IPS DF 4.7 (cell line): ENCODE measurements around the gene DPYD.

Source experiments
- DNase-seq: peaks from one replicate; pipeline ENCODE4 v3.0.0-alpha.2; 2013; ENCODE audit warnings: low spot score; ENCODE audit errors: extremely low read depth

The DPYD gene

DNA sequence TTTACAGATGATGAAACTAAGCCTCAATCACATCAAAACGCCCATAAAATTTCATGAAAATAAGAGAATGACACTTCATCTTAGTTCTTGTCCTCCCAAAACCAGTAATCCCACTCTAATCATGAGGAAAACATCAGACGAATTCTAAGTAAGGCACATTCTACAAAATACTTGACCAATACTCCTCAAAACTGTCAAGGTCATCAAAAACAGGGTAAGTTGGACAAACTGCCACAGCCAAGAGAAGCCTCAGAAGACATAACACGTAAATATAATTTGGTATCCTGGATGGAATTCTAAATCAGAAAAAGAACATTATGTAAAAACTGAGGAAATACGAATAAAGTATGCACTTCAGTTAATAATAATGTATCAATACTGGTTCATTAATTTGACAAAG, 128.2 kb downstream of the DPYD start:
- DNase-seq, result no peak

GRCh38 chr1:97791251-97791650, 129.6 kb downstream of the DPYD start:
- no peak for DNase-seq

GRCh38 chr1:97787231-97787630, 133.6 kb downstream of the DPYD start:
- DNase-seq, result no peak

DNA sequence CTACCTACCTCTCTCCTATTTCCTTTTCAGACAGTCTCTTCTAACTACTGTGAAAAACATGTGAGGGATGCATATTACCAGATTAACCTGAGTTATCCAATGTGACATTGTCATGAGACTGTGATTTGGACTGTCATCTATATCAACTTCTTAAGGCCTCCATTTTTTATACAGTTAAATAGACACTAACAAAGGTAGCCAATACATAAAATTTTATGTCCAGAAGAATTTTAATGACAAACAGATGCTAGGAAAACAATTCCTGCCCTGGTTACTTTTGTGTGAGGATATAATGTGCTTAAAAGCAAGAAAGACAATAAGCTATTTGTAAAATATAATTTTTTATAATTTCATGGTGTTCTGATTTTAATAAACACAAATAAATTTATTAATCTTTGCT, 136.2 kb downstream of the DPYD start:
- no peak for DNase-seq

- DNase-seq, result no peak
Observed at GRCh38 chr1:97783751-97784150, 137.1 kb downstream of the DPYD start.

GRCh38 chr1:97781762-97782337, 139.0 kb downstream of the DPYD start:
- no peak for DNase-seq

- DNase-seq, result no peak
Observed at GRCh38 chr1:97780884-97781283, 139.9 kb downstream of the DPYD start.

- no peak for DNase-seq
Observed at GRCh38 chr1:97778718-97779117, 142.1 kb downstream of the DPYD start.

- DNase-seq, result no peak
Observed at GRCh38 chr1:97770376-97770775, 150.5 kb downstream of the DPYD start.

- DNase-seq, result no peak
Observed at GRCh38 chr1:97767381-97767780, 153.5 kb downstream of the DPYD start.

- no peak for DNase-seq
Observed at GRCh38 chr1:97764991-97765390, 155.8 kb downstream of the DPYD start.

- DNase-seq, result no peak
Observed at GRCh38 chr1:97761637-97762036, 159.2 kb downstream of the DPYD start.

GRCh38 chr1:97759078-97759477, 161.8 kb downstream of the DPYD start:
- DNase-seq, result no peak

GRCh38 chr1:97758541-97759057, 162.2 kb downstream of the DPYD start:
- no peak for DNase-seq

DNA sequence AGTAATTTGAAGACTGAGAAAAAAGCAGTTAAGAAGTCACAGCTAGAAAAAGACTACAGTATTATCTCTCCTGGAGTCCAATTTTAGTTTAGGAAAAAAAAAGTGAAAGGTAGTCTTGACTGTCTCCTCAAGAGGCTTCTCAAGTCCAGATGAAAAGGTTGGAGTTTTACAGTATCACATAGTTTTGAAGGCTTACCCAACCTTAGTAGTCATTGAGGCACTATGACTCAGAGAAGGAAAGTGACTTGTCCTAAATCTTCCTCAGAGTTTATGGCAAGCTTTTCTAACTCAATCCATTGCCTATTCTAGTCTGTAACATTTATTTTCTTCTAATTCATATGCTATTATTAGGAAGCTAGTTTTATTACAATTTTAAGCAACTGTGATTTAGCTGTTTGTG, 174.9 kb downstream of the DPYD start:
- no peak for DNase-seq

DNA sequence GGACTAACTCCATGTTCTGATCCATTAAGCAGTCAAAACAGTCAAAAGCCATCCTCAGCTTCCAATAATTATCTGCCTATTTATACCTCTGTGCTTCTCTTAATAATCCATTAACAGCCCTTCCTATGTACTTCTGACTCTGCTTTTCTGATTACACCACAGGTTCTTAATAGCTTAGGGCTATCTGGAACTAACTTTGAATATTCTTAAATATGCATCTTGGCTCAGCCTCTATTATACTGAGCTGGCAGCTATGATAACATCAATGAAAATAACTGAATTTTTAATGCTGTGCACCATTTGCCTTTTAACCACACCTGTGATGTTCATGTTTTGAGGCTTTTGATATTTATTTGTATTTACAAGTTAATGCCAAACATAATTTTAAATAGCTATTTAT, 175.9 kb downstream of the DPYD start:
- no peak for DNase-seq

DNA sequence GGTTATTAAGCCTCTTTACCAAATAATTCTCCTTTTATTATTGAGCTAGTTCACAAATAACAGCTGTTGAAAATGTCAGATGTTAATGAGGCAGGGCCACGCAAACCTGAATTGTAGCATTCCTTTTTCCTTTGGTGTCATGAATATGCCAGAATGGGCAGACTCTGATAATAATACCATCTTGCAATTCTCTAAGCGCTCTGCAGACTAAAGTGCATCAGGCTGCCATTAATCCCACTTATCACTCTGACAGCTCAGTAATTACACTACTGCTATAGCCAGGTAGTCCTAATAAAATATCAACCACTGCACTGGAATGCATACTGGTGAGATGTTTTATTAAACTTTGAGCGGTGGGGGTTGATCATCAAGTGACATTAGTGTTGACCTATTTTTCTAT, 177.7 kb downstream of the DPYD start:
- no peak for DNase-seq

DNA sequence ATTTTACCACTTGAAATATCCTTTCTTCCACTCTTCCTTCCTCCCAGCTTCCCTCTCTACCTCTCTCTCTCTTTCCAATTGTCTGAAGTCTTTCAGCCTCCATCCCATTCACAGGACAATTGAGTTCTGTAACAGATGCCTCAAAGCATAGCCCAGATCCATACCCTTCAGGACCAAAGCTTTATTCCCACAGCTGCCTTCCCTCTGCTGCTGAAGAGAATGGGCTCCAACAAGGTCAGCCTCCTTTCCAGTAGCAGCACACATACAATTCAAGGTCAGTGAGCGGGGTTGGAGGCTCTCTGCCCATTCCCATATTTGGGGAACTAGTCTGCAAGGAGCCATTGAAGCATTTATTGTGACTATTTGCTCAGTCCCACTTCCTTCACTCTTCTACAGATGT, 179.9 kb downstream of the DPYD start:
- no peak for DNase-seq

- DNase-seq, result no peak
Observed at GRCh38 chr1:97739596-97740103, 181.2 kb downstream of the DPYD start.

DNA sequence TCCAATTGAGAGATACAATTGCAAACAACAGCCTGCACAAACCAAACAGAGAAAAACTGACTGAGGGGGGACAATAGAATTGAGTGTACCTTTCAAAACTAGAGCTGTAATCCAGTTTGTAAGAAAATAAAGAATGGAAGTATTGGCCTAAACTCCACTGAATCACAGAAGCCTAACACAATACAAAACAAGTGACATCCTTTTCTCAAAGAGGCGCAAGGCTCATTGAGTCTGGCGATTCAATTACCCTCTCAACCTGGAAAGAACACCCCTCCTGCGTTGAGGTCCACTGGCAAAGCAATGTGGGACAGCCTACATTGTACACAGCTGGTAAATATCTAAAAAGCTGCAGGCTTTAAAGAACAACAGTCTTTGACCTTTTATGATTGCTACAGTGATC, 182.6 kb downstream of the DPYD start:
- no peak for DNase-seq

DNA sequence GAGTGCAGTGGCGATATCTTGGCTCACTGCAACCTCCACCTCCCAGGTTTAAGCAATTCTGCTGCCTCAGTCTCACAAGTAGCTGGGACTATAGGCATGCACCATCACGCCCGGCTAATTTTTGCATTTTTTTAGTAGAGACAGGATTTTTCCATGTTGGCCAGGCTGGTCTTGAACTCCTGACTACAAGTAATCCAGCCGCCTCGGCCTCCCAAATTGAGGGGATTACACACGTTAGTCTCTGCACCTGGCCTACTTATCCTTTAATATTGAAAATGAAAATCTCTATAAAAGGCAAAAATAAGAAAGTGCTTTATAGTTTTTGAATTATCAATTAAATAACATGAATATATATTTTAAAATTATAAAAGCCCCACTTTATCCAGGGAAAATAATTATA, 190.6 kb downstream of the DPYD start:
- no peak for DNase-seq

DNA sequence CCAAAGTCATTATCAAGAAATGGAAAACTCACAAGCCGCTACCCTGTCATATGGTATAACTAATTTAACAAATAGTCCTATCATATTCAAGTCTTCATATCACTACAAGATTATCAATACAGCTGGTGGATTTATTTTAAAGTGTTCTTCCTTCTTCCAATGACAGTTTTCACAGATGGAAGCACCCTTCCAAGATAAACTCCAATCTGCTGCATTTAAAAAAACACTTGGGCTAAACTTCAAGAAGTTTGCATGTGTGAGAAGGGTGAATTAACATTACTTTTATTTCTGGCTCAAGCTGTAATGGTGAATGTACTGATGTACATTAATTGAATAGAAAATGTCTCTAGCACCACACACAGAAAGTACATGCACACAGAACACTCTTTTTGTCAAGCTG, 192.4 kb downstream of the DPYD start:
- DNase-seq, result no peak

GRCh38 chr1:97727029-97727428, 193.8 kb downstream of the DPYD start:
- DNase-seq, result no peak

GRCh38 chr1:97726386-97726785, 194.4 kb downstream of the DPYD start:
- no peak for DNase-seq
